Calu3 (cell line): Measurements from ENCODE around the gene TNFSF13B. TPM values are rescaled to one million over a fixed set of nuclear protein-coding genes. Genes with fewer than 3 reads are reported as not detected.

Experiments used
- BruUV-seq: library from RNA; stranded (reverse); fragments of 400-500 nt; replicated peaks from 2 replicates; lab custom pipeline; 2021; lab: Mats Ljungman, UMichigan
- CTCF ChIA-PET: fragments of 300-600 bp; sonication (Branson Sonifier 250); formaldehyde crosslinking; loops from one replicate; lab custom pipeline; 2022; ENCODE audit warnings: antibody characterized with exemption; lab: Charles Lee
- DNase-seq: peaks from one replicate; pipeline ENCODE4 v3.0.0; 2022
- H3K27ac Mint-ChIP-seq: one replicate; pipeline ENCODE4 v1.8.0; 2022; ENCODE audit warnings: mixed read lengths; ENCODE audit not compliant: unreplicated experiment
- H3K27me3 Mint-ChIP-seq: one replicate; pipeline ENCODE4 v1.8.0; 2022; ENCODE audit warnings: mixed read lengths; ENCODE audit not compliant: unreplicated experiment
- H3K36me3 Mint-ChIP-seq: one replicate; pipeline ENCODE4 v1.8.0; 2022; ENCODE audit warnings: mild to moderate bottlenecking, moderate library complexity, mixed read lengths; ENCODE audit not compliant: insufficient read depth, unreplicated experiment
- H3K4me1 Mint-ChIP-seq: one replicate; pipeline ENCODE4 v1.8.0; 2022; ENCODE audit warnings: mild to moderate bottlenecking, low read depth, mixed read lengths; ENCODE audit not compliant: unreplicated experiment
- H3K4me3 Mint-ChIP-seq: one replicate; pipeline ENCODE4 v1.8.0; 2022; ENCODE audit warnings: mild to moderate bottlenecking, low read depth, moderate library complexity, mixed read lengths; ENCODE audit not compliant: unreplicated experiment
- H3K9me3 Mint-ChIP-seq: one replicate; pipeline ENCODE4 v1.8.0; 2022; ENCODE audit warnings: low read depth, mixed read lengths; ENCODE audit not compliant: unreplicated experiment
- intact Hi-C: fragments of 100-400 bp; cut with micrococcal nuclease; formaldehyde crosslinking; loops from one replicate; pipeline ENCODE4 v1.10.0; 2022; ENCODE audit not compliant: unreplicated experiment
- total RNA-seq: library from RNA; stranded (reverse); gene quantifications from 2 replicates; pipeline ENCODE4 v1.2.3, GENCODE V29; 2022
- TF ChIP-seq, protein P1 (sequence below): fragments of 200-600 bp; IDR thresholded peaks from one replicate; pipeline ENCODE4 v1.8.0; 2022; ENCODE audit warnings: antibody characterized with exemption; ENCODE audit not compliant: unreplicated experiment

Gene TNFSF13B
- total RNA-seq, 1 experiment from 2014 or later = 0.97 TPM

DNA sequence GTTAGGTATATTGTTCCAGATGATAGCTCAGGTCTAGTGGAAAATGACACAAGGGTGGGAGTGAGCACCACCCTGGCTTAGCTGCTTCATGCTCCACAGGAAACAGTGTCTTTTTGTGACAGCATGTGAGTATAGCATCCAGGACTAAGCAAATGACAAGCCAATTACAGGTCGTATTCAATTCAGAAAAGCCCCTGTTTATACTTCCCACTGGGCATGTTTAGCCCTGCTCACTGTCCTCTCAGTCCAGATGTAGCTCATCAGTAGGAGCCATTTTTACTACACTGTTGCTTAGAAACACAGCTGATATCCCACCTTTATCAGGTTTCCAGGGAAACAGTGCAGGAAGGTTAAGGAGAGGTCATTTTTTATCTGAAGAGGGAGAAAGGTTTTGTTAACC lies 43.3 kb upstream of the TNFSF13B start:
- CTCF ChIA-PET = no interaction called here
- no peak overlapping the region for H3K4me3 Mint-ChIP-seq
- intact Hi-C loops = loop anchor here (10.0 kb wide), 1 partner anchor 669 kb away; no protein-coding TSS in a partner anchor

GRCh38 chr13:108227651-108228272 lies 41.8 kb upstream of the TNFSF13B start:
- CTCF ChIA-PET = no interaction called here
- Mint-ChIP-seq H3K36me3 (no peaks in the 10 kb centered on the region), H3K4me3 (no peak overlapping the region), H3K27me3 (no peaks in the 10 kb centered on the region), H3K4me1 (peaks cover 9% of the 10 kb centered on the region), H3K9me3 (no peaks in the 10 kb centered on the region), H3K27ac (no peak overlapping the region)
- DNase-seq = peak; percentile 4
- no TSS peak for BruUV-seq
- intact Hi-C loops = loop anchor here (10.0 kb wide), 1 partner anchor 667 kb away; no protein-coding TSS in a partner anchor
- TF ChIP-seq, protein P1, sequence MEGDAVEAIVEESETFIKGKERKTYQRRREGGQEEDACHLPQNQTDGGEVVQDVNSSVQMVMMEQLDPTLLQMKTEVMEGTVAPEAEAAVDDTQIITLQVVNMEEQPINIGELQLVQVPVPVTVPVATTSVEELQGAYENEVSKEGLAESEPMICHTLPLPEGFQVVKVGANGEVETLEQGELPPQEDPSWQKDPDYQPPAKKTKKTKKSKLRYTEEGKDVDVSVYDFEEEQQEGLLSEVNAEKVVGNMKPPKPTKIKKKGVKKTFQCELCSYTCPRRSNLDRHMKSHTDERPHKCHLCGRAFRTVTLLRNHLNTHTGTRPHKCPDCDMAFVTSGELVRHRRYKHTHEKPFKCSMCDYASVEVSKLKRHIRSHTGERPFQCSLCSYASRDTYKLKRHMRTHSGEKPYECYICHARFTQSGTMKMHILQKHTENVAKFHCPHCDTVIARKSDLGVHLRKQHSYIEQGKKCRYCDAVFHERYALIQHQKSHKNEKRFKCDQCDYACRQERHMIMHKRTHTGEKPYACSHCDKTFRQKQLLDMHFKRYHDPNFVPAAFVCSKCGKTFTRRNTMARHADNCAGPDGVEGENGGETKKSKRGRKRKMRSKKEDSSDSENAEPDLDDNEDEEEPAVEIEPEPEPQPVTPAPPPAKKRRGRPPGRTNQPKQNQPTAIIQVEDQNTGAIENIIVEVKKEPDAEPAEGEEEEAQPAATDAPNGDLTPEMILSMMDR = no peak

More for the DNA sequence above, 43.3 kb upstream of the TNFSF13B start:
- DNase-seq = no peak
- H3K27me3 Mint-ChIP-seq = no peaks in the 10 kb centered on the region
- no peaks in the 10 kb centered on the region for H3K9me3 Mint-ChIP-seq
- TF ChIP-seq, protein P1 = no peak
- H3K36me3 Mint-ChIP-seq = no peaks in the 10 kb centered on the region
- BruUV-seq = no TSS peak
- H3K4me1 Mint-ChIP-seq = peaks cover 9% of the 10 kb centered on the region
- H3K27ac Mint-ChIP-seq = no peak overlapping the region

GRCh38 chr13:108230377-108230776 lies 39.1 kb upstream of the TNFSF13B start:
- DNase-seq = no peak
- no TSS peak for BruUV-seq
- CTCF ChIA-PET = no interaction called here
- H3K36me3 Mint-ChIP-seq = no peaks in the 10 kb centered on the region
- intact Hi-C loops = no loop called here
- no peaks in the 10 kb centered on the region for H3K27me3 Mint-ChIP-seq
- H3K4me3 Mint-ChIP-seq = no peak overlapping the region
- TF ChIP-seq, protein P1 = no peak
- no peaks in the 10 kb centered on the region for H3K9me3 Mint-ChIP-seq
- no peak overlapping the region for H3K27ac Mint-ChIP-seq
- H3K4me1 Mint-ChIP-seq = peaks cover 3% of the 10 kb centered on the region

- intact Hi-C loops = no loop called here
- BruUV-seq = no TSS peak
- no peaks in the 10 kb centered on the region for H3K4me1 Mint-ChIP-seq
- no peak overlapping the region for H3K27ac Mint-ChIP-seq
- H3K27me3 Mint-ChIP-seq = no peaks in the 10 kb centered on the region
- CTCF ChIA-PET = no interaction called here
- H3K9me3 Mint-ChIP-seq = no peaks in the 10 kb centered on the region
- H3K4me3 Mint-ChIP-seq = no peak overlapping the region
- no peak for DNase-seq
- no peaks in the 10 kb centered on the region for H3K36me3 Mint-ChIP-seq
- TF ChIP-seq, protein P1 = no peak
Observed at GRCh38 chr13:108249150-108249549, 20.4 kb upstream of the TNFSF13B start.
